Measurements from ENCODE around the gene CCSER1.
"Not testable (repeated sequence)": the region's sequence is repeated elsewhere in the genome, so short reads cannot be mapped to it uniquely, and the experiment has no call there.

Gene CCSER1

DNA sequence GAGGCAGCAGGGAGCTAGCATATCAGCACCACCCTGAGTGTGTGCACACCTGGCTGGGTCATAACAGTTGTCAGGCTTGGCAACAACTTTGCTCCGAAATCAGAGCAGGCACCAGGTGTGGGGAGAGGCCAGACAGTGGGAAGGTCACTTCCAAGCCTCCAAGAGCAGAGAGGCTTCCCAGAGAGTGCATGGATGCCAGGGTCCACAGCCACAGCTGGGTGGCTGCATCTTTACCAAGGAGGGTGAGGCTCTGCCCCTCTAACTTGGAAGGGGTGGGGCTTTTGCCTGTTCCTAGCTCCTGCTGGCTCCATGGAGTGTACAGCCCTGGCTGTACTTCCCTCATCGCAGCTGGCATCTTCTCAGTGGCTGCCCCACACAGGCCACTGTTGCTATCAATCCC is 322.4 kb downstream of the CCSER1 start:
- no peak for FAIRE-seq

DNA sequence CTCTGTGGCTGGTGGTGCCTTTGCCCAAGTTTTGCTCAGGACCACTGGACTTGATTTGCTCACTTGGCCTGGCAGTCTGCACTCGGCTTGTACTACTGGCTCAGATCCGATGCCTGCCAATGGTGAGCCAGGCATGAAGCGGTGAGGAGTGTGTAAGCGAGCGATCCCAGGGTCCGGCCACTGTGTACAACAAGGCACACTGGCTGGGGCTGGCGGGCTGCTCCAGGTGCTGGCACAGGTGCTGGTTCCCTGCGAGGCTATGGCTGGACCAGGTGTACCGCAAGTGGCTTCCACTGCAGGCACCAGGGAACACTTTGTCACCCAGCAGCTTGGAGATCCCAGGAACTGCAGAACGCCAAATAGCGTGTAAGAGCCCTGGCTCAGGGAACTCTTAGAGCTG is 329.7 kb downstream of the CCSER1 start:
- FAIRE-seq = no peak

DNA sequence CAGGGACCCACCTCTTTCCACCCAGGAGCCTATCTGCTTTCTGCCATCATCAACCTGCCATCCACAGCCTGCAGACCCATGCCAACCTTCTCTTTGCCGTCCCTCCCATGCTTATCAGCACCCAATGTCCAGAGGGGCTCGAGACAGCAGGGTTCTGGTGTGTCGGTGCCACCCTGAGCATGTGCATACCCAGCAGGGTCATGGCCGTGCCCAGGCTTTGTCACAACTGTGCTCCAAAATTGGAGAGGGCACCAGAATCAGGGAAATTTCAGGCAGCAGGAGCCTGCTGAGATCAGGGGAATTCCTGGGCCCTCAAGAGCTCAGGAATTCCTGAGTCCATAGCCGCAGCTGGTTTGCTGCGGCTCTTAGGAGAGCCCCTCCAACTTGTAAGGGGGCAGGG is 330.6 kb downstream of the CCSER1 start:
- FAIRE-seq = no peak

DNA sequence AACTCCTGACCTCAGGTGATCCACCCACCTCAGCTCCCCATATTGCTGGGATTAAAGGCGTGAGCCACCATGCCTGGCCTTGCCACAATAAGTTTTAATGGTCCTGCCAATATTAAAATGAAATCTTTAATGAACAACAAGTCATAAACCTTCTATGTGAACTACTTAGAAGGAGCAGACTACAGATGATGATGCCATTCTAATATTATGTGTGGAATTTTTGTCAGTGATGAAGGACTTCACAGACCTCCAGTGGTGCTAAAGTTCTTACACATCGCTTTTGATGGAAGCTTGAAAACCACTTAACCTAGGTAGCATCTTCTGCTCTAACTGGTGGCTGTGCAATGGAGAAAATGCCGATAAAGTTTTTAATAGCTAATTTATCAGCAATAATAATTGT is 331.4 kb downstream of the CCSER1 start:
- no peak for FAIRE-seq

DNA sequence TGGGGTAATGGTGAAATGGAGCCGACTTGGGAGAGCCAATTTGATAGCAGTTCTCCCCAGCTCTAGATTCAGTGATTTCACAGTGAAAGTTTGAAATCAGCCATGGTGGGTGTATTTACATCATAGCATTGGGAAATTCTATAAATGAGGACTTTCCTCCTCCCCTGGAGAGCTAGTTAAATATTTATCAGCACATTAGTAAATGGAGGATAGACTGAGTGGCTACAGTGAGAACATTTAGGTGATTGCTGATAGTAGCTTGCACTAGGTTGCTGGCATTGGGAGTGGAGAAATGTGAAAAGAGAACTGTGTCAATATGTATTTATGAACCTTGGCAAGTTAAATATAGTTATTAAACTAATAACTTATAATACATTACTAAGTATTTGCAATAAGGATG is 347.3 kb downstream of the CCSER1 start:
- no peak for FAIRE-seq

DNA sequence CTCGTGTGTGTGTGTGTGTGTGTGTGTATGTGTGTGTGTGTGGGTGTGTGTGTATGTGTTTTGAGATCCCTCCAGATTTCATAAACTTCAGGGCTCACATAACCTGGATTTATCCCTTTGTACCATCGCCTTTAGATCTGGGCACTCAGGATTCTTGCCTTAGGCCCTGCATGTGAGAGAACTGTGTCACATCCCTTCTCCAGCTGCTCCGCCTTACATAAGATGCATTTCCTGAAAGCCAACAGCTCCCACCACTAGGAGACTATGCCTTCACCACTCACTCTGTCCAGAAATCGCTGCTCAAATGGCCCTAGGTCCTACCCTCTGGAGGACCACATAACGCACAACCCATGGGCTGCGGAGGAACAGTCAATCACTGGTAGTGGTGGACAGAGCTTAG is 348.8 kb downstream of the CCSER1 start:
- no peak for FAIRE-seq

DNA sequence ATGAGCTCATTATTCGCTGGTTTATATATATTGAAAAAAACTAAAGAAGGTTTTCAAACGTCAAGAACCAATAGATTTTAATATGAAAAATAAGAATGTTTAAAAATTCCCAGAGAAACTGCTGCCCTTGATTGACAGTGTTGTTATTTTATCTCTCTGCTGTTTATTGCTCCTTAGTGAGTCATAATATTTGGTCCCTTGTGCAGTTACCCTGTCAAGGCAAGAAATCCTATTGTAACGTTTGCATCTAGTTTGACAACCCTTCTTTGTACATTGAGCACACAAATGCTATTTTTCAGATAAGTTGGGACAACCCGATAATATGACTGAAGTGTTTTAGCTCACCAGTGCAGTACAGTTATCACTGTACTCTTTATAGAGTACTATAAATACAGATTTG is 349.4 kb downstream of the CCSER1 start:
- no peak for FAIRE-seq

DNA sequence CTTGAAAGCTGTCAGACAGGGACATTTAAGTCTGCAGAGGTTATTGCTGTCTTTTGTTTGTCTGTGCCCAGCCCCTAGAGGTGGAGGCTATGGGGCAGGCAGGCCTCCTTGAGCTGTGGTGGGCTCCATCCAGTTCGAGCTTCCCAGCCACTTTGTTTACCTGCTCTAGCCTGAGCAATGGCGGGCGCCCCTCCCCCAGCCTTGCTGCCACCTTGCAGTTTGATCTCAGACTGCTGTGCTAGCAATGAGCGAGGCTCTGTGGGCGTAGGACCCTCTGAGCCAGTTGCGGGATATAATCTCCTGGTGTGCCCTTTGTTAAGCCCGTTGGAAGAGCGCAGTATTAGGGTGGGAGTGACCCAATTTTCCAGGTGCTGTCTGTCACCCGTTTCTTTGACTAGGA is 357.7 kb downstream of the CCSER1 start:
- not testable (repeated sequence) for FAIRE-seq

DNA sequence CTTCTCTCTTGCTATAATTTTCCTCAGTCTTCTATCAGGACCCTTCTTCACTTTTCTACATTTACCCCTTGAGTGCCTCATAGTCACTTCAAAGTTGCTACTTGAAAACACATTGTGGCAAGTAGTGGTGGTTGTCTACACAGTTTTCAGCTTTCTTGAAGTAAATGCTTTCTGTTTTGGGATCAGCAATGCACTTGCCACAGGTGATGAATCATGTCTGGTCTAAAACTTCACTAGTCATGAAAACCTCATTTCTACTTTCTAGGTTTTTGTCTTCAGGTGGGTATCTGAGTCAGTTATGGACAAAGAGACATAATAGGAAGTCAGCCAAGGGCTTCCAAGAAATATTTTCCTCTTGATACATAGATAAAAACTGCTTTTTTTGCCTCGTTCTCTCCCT is 359.2 kb downstream of the CCSER1 start:
- FAIRE-seq = no peak

DNA sequence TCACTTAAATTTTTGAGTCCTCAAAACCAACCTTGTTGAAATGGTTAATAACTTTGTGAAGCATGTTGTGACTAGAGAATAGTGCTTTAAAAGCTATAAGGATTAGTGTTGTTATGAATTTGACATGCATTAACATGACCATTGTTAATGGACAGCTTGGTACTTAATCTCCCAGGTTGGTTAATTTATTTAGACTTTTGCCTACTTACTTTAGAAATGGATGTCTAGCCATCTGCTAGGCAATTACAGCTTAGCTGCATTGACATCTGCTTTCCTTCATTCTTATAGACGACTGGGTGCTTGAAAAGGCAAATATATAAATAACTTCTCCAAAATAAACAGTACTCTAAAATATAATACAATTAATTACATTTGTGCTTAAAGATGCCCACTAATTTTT is 368.0 kb downstream of the CCSER1 start:
- FAIRE-seq = no peak

DNA sequence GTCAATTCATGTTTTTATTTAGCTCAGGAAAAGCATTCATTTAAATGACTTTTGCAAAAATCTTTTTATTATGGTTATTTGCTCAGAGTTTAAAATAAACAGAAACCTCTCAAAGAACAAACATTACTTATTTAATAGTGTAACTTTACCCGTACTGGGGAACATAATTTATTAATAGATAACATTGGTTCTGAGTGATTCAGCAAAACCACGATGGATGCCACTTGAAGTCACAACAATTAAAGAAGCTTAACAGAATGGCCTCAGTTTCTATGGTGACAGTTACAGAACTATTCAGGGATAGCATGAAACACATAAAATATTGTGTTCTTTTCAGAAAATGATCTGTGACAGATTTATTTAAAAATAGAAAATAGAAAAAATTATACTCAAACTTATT is 368.7 kb downstream of the CCSER1 start:
- FAIRE-seq = no peak

DNA sequence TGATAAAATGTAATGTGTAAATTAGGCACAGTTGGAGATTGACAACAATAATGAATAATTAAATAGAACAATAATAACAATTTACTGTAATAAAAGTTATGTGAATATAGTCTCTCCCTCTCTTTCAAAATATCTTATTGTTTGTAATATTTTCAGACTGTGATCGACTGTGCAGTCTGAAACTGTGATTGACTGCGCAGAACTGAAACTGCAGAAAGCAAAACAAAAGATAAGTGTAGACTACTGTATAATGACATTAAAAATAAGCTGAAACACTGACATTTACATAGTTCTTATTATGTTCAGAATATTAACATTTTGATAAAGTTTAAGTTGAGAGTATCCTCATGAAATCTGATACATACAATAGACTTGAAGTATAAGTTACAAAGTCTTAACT is 371.0 kb downstream of the CCSER1 start:
- FAIRE-seq = no peak

DNA sequence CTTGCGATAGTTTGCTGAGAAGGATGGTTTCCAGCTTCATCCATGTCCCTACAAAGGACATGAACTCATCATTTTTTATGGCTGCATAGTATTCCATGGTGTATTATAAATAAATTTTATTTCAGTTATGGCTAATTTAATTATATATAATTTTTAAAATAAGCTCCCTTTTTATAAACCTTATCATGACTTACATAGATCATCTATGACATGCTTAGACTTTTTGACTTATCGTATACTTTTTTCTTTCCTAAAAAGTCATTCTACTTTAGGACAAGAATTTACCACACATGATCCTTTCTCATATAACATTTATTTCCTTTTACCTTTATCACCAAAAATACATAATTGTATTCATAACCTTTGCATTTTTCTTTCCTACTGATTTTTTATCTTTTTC is 376.5 kb downstream of the CCSER1 start:
- FAIRE-seq = no peak

DNA sequence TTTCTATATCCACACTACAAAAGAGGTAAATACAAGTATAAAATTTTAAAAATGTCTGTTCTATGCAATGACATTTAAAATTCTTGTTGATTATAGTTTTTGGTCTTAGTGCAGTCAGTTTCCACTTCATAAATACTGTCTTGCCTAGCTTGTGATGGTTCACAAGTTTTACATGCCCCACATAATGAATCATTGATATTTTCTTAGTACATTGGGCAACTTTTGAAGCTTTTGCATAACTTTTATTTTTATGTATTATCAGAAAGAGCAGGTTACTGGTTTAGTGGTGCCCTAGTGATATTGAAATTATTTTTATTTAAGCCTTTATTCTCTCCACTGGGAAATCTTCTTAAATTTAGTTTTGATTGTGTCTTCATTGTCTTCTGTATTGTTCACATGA is 388.0 kb downstream of the CCSER1 start:
- FAIRE-seq = no peak

DNA sequence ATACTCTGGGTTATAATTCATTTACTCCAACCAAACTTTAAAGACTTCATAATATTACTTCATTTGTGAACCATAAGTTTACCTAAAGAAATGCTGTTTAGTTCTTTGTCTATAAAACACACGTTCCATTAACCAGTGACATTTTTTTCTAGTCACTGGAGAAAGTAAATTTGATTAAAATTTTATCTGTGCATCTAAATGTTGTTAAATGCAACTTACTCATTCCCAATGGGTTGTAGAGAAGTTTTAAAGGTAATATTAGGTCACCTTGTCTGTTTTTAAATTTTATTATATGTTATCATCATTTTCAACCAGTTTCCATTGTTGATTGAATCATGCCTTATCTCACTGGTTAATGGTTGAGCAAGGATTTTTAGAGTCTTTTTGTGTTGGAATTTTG is 401.4 kb downstream of the CCSER1 start:
- FAIRE-seq = no peak

DNA sequence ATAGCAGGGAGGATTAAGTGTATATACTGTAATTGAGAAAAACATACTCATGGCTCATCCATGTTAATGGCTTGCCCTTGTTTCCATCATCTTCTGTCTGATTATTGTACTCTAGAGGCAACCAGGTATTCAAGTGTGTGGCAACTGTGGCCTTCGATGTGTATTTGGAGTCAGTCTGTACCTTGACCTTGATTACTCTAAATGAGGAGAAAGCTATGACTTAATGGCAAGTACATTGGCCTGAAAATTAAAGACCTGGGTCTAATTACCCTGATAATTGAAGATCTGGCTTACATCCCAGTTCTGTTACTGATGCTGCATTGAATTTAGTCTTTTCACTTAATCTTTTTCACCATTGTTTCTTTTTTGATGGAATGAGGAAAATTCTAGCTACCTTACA is 409.2 kb downstream of the CCSER1 start:
- FAIRE-seq = no peak

DNA sequence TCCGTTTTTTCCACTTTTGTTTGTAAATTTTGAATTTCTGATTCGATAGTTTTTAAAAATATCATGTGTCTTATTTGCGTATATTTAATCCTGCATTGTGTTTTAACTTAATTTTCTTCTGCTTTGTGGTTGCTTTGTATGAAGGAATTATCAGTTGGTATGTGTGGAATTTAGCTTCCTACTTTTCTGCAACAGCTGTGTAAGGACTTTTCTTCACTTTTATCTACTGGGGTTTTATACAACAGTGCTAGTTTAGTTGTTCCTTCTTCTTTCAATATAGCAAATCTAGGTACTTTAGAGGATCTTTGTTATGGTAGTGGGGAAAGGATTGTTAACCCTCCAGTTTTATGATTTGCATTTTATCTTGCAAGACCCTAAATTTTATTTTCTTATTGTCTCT is 410.3 kb downstream of the CCSER1 start:
- no peak for FAIRE-seq

DNA sequence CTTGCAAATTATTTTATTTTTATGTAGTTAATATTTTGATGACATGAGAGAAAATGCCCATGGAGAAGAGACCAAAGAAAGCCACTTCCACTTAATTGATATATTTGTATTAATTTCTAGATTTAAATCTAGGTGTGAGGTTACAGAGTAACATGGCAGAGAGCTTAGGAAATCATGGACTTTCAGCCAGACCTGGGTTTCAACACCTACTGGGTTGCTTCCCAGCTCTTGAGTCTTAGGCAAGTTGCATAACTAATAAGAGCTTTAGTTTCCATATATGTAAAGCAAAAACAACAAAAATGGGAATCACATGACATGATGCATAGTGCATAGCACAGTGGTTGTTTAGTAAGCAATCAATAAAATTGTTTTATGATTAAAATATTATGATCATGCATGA is 413.3 kb downstream of the CCSER1 start:
- FAIRE-seq = no peak

DNA sequence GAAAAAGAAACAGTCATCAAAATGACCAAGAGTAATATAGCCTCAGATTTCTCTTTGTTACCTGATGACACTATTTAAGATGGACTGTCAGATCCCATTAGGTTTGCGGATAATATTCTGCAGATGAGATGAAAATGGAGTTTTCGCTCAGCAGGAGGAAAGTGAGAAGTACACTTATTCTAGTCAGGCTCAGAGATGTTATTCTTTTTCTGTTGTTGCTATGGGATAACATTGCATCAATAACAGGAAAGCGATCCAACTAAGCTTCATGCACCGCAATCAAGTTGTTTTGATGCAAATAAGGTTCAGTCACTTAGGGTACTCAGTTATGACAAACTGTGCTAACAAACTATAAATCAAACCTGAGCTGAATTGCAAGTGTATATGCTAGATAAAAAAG is 415.0 kb downstream of the CCSER1 start:
- FAIRE-seq = no peak

DNA sequence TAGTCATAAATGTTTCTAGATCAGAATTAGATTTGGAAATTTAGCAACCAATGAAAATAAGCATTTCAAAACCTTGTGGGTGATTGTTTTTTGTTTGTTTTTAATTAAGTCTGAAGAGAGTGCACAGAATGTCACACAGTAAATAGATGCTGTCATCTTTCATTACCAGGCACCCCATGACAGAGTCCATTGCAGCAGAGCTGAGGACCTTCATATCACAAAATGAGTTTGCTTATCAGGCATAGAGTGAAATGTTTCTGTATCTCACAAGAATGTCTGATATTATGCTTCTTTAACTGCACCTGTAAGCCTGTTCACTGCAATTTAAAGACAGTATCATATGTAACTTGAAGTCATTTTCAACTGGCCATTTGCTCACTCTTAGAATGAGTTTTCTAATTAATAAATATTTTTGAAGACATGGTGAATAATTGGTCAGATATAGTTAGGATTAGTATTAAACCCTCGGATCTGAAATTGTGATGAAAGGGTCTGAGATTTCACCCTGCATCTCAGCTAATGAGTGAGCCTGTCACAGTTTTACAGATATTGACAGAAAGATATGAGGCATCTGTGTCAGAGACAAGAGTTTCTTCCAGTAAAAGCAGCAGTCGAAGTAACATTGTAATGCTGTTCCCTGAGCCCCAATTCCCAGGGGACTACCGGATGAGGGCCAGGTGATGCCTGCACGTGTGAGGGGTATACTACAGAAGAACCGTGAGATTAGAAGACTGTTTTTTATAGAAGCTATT is 416.4 kb downstream of the CCSER1 start:
- FAIRE-seq = no peak

DNA sequence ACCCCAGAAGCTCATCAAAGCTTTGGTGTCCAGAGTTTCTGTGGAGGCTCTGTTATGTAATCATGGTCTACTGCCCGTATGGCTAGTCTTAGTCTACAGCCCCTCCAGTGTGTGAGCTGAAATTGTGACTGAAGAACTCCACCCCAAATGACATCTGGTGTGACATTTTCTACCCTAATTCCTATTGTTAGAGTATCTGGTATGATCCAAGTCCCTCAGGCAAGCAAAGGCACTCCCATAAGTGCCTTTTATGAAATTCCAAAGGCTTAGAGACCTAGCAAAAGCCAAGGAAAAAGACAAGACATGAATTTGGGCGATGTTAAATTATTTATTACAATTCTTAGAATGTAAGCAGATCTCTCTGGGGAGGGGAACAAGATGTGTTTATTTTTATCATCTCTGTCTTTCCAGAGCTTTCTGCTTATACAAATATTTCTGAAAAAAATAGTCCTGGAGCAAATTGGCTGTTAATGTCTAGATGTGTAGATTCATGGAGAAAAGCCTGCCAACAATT is 417.4 kb downstream of the CCSER1 start:
- FAIRE-seq = no peak

DNA sequence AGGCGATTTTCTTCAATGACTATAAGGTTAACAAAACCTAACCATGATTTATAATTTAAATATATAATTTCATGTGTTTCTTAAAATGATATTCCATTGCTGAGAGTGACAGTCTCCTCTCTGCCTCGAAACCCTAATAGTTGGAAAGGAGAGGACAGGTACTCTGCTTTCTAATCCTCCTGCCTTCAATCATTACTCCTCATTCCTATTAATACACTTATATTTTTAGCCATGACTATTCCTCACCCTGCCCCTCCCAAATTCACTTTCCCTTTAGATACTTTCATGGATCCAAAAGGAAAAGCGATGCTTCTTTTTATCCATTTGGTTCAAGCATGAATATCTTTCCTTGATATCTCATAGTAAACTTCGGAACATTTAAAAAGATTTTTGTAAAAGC is 418.2 kb downstream of the CCSER1 start:
- FAIRE-seq = no peak

DNA sequence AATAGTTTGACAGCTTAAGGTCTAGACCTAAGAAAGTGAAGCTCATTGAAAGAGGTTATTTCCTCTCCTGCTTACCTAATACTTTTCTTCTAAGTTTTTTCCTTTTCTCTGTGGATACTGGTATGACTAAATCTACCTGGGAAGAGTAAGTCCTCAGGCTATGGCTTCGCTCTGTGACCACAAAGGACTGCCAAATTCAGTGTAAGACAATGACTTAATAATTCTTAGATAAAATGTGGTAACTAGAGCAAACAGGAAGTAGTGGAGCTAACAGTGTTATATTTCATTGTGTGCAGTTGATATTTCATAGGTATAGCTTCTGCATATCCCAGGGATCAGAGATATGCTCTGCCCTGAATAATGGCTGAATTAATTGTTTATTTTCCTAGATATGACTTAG is 418.9 kb downstream of the CCSER1 start:
- no peak for FAIRE-seq

DNA sequence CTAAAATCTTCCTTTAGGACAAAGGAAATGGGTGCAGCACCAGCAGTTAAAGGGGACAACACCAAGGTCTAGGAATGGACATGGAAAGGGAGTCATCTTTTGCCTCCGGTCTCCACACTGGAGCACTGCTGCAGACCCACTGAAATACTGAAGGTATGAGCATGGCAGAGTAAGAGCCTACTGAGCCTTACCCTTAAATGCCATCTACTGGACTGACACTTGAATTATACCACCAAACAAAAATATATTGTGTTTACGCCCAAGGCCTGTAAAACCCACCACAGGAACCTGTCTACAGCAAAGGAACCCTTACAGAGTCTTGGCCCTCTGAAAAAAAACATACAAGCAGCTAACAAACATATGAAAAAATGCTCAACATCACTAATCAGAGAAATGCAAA is 443.4 kb downstream of the CCSER1 start:
- no peak for FAIRE-seq

DNA sequence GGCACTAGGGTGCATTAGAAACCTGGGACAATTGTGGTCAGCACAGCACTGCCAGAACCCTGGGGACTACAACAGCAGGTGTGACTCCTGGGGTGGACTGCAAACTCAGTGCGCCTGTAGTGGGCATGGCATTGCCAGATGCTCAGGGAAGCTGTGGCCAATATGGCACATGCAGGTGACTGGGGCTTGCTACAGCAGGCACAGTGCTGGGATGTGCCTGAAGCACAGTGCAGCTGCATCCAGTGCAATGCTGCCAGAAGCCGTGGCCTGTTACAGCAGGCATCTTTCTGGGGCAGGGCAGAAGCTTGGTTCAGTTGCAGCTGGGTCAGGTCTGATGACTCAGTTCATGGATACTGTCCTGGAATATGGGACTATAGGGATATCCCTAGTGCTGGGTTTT is 445.8 kb downstream of the CCSER1 start:
- no peak for FAIRE-seq
